Astrocyte (in vitro differentiated cells and primary cell): Measurements from ENCODE around the gene GPR156. TPM values are rescaled to one million over a fixed set of nuclear protein-coding genes. Genes with fewer than 3 reads are reported as not detected.
A peak's percentile ranks its signal among the peaks of the same experiment; 100 is the strongest.

ENCODE experiments used
- DNase-seq: peaks from one replicate; pipeline ENCODE4 v3.0.0-alpha.2; 2010; ENCODE audit warnings: low read depth
- FAIRE-seq: peaks from 2 replicates; lab custom pipeline; 2011; peaks lifted over from hg19 to GRCh38; lab: Jason Lieb, UNC
- H2AFZ ChIP-seq: 2 replicates; pipeline ENCODE4 v1.6.0; 2012; ENCODE audit warnings: low read depth, low read length, inconsistent platforms
- H3K27ac ChIP-seq: 2 replicates; pipeline ENCODE4 v1.5.1; 2011; ENCODE audit warnings: low read depth, low read length, inconsistent platforms
- H3K27me3 ChIP-seq: 2 replicates; pipeline ENCODE4 v1.6.0; 2011; ENCODE audit warnings: low read length, inconsistent platforms; ENCODE audit not compliant: insufficient read depth
- H3K36me3 ChIP-seq: 2 replicates; pipeline ENCODE4 v1.5.1; 2011; ENCODE audit warnings: low read length, inconsistent platforms; ENCODE audit not compliant: insufficient read depth
- H3K4me1 ChIP-seq: 2 replicates; pipeline ENCODE4 v1.5.1; 2011; ENCODE audit warnings: low read length, inconsistent platforms; ENCODE audit not compliant: insufficient read depth
- H3K4me2 ChIP-seq: 2 replicates; pipeline ENCODE4 v1.6.0; 2012; ENCODE audit warnings: low read length, inconsistent platforms
- H3K4me3 ChIP-seq: 2 replicates; pipeline ENCODE4 v1.5.1; 2011; ENCODE audit warnings: low read depth, mild to moderate bottlenecking, low read length, inconsistent platforms; ENCODE audit not compliant: insufficient read depth
- H3K79me2 ChIP-seq: 2 replicates; pipeline ENCODE4 v1.6.0; 2012; ENCODE audit warnings: mild to moderate bottlenecking, low read length, inconsistent platforms; ENCODE audit not compliant: insufficient read depth
- H3K9ac ChIP-seq: 2 replicates; pipeline ENCODE4 v1.6.0; 2012; ENCODE audit warnings: mild to moderate bottlenecking, low read length, inconsistent platforms
- H3K9me3 ChIP-seq: 2 replicates; pipeline ENCODE4 v1.5.1; 2012; ENCODE audit warnings: low read depth, mild to moderate bottlenecking, low read length, inconsistent platforms; ENCODE audit not compliant: insufficient read depth
- H4K20me1 ChIP-seq: 2 replicates; pipeline ENCODE4 v1.6.0; 2012; ENCODE audit warnings: low read length, inconsistent platforms; ENCODE audit not compliant: insufficient read depth
- H3K27ac Mint-ChIP-seq: one replicate; pipeline ENCODE4 v1.8.0; 2021; ENCODE audit warnings: mild to moderate bottlenecking, mixed read lengths; ENCODE audit not compliant: unreplicated experiment
- H3K27me3 Mint-ChIP-seq: one replicate; pipeline ENCODE4 v1.8.0; 2021; ENCODE audit warnings: low read depth, mixed read lengths; ENCODE audit not compliant: unreplicated experiment
- H3K36me3 Mint-ChIP-seq: one replicate; pipeline ENCODE4 v1.8.0; 2021; ENCODE audit warnings: low read depth, mixed read lengths; ENCODE audit not compliant: unreplicated experiment
- H3K4me1 Mint-ChIP-seq: one replicate; pipeline ENCODE4 v1.8.0; 2021; ENCODE audit warnings: low read depth, mixed read lengths; ENCODE audit not compliant: unreplicated experiment
- H3K4me3 Mint-ChIP-seq: one replicate; pipeline ENCODE4 v1.8.0; 2021; ENCODE audit warnings: mild to moderate bottlenecking, moderate library complexity, mixed read lengths; ENCODE audit not compliant: unreplicated experiment
- H3K9me3 Mint-ChIP-seq: one replicate; pipeline ENCODE4 v1.8.0; 2021; ENCODE audit warnings: mild to moderate bottlenecking, mixed read lengths; ENCODE audit not compliant: unreplicated experiment
- EZH2 ChIP-seq: IDR thresholded peaks from 2 replicates; pipeline ENCODE4 v1.6.1; 2012; ENCODE audit warnings: mild to moderate bottlenecking, low read length, inconsistent platforms; ENCODE audit not compliant: insufficient read depth
- total RNA-seq: library from RNA; stranded (reverse); gene quantifications from 2 replicates; pipeline ENCODE4 v1.2.1, GENCODE V29; 2021
- TF ChIP-seq, protein P1 (sequence below): IDR thresholded peaks from 2 replicates; pipeline ENCODE4 v1.5.1; 2011; ENCODE audit warnings: low read depth, mild to moderate bottlenecking, inconsistent platforms, low read length, moderate library complexity; ENCODE audit not compliant: insufficient read depth

Gene GPR156
- total RNA-seq, 1 donor from 2014 or later: 0.39 TPM

DNA sequence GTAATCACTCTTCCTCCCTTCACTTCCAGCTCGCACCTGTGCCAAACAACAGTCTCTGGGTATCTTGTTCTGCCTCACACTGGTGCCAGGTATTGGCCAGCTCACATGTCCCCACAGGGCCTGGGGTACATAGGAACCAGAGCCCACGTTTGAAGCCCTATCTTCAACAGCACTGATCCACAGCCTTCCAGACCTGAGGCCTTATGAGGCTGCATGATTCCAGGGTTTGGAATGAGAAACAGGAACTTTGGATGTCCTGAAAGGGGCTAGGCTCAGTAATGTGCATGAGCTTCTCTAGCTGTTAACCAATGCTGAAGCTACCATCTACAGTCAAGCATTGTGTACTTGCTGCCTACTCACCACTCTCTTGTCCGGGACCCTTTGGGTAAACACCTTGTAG lies 92.4 kb downstream of the GPR156 start:
- Histone ChIP-seq H3K4me3 (no peak overlapping the region), H3K9ac (no peak overlapping the region), H3K4me1 (no peaks in the 10 kb centered on the region), H3K27me3 (no peaks in the 10 kb centered on the region), H3K36me3 (no peaks in the 10 kb centered on the region), H3K79me2 (no peaks in the 10 kb centered on the region), H2AFZ (no peak overlapping the region), H3K9me3 (no peaks in the 10 kb centered on the region), H3K27ac (no peak overlapping the region), H4K20me1 (no peaks in the 10 kb centered on the region), H3K4me2 (no peak overlapping the region)
- DNase-seq: no peak
- peaks cover 2% of the 10 kb centered on the region for H3K4me1 Mint-ChIP-seq
- no peak overlapping the region for H3K4me3 Mint-ChIP-seq
- no peaks in the 10 kb centered on the region for H3K27me3 Mint-ChIP-seq
- no peaks in the 10 kb centered on the region for H3K36me3 Mint-ChIP-seq
- TF ChIP-seq, protein P1, sequence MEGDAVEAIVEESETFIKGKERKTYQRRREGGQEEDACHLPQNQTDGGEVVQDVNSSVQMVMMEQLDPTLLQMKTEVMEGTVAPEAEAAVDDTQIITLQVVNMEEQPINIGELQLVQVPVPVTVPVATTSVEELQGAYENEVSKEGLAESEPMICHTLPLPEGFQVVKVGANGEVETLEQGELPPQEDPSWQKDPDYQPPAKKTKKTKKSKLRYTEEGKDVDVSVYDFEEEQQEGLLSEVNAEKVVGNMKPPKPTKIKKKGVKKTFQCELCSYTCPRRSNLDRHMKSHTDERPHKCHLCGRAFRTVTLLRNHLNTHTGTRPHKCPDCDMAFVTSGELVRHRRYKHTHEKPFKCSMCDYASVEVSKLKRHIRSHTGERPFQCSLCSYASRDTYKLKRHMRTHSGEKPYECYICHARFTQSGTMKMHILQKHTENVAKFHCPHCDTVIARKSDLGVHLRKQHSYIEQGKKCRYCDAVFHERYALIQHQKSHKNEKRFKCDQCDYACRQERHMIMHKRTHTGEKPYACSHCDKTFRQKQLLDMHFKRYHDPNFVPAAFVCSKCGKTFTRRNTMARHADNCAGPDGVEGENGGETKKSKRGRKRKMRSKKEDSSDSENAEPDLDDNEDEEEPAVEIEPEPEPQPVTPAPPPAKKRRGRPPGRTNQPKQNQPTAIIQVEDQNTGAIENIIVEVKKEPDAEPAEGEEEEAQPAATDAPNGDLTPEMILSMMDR: no peak
- no peak for TF ChIP-seq EZH2
- H3K27ac Mint-ChIP-seq: no peak overlapping the region
- FAIRE-seq: no peak
- H3K9me3 Mint-ChIP-seq: peaks cover 5% of the 10 kb centered on the region

- no peaks in the 10 kb centered on the region for H3K4me1 ChIP-seq
- H2AFZ ChIP-seq: no peak overlapping the region
- no peaks in the 10 kb centered on the region for H3K36me3 Mint-ChIP-seq
- H3K36me3 ChIP-seq: no peaks in the 10 kb centered on the region
- H3K4me3 Mint-ChIP-seq: no peak overlapping the region
- no peak overlapping the region for H3K4me2 ChIP-seq
- no peak overlapping the region for H3K4me3 ChIP-seq
- H4K20me1 ChIP-seq: no peaks in the 10 kb centered on the region
- H3K27me3 ChIP-seq: no peaks in the 10 kb centered on the region
- H3K9me3 ChIP-seq: no peaks in the 10 kb centered on the region
- H3K79me2 ChIP-seq: no peaks in the 10 kb centered on the region
- peaks cover 2% of the 10 kb centered on the region for H3K4me1 Mint-ChIP-seq
- H3K9ac ChIP-seq: no peak overlapping the region
- H3K27ac Mint-ChIP-seq: no peak overlapping the region
- H3K9me3 Mint-ChIP-seq: peaks cover 5% of the 10 kb centered on the region
- DNase-seq (peak; percentile 52), FAIRE-seq (no peak)
- no peaks in the 10 kb centered on the region for H3K27me3 Mint-ChIP-seq
- no peak for TF ChIP-seq EZH2
- TF ChIP-seq, protein P1: no peak
- no peak overlapping the region for H3K27ac ChIP-seq
Observed at GRCh38 chr3:120192159-120192558, 92.9 kb downstream of the GPR156 start.

GRCh38 chr3:120182613-120183511 lies 102.2 kb downstream of the GPR156 start:
- Mint-ChIP-seq H3K4me1 (peaks cover 11% of the 10 kb centered on the region), H3K27ac (peak overlapping the region; percentile 73), H3K4me3 (no peak overlapping the region)

More at GRCh38 chr3:120182613-120183511, 102.2 kb downstream of the GPR156 start:
- Histone ChIP-seq H2AFZ (no peak overlapping the region), H3K4me2 (no peak overlapping the region), H3K9ac (no peak overlapping the region), H3K27me3 (no peaks in the 10 kb centered on the region), H4K20me1 (no peaks in the 10 kb centered on the region), H3K36me3 (no peaks in the 10 kb centered on the region), H3K4me1 (peaks cover under 1% of the 10 kb centered on the region), H3K4me3 (no peak overlapping the region), H3K9me3 (no peaks in the 10 kb centered on the region), H3K79me2 (no peaks in the 10 kb centered on the region), H3K27ac (no peak overlapping the region)
- FAIRE-seq: no peak
- no peaks in the 10 kb centered on the region for H3K9me3 Mint-ChIP-seq
- H3K27me3 Mint-ChIP-seq: peaks cover 4% of the 10 kb centered on the region
- DNase-seq: no peak
- TF ChIP-seq EZH2: no peak
- TF ChIP-seq, protein P1: peak; percentile 11
- H3K36me3 Mint-ChIP-seq: no peaks in the 10 kb centered on the region
